ENCODE data around the gene NDUFV3.
"Not testable (repeated sequence)": the region's sequence is repeated elsewhere in the genome, so short reads cannot be mapped to it uniquely, and the experiment has no call there.

The NDUFV3 gene

DNA sequence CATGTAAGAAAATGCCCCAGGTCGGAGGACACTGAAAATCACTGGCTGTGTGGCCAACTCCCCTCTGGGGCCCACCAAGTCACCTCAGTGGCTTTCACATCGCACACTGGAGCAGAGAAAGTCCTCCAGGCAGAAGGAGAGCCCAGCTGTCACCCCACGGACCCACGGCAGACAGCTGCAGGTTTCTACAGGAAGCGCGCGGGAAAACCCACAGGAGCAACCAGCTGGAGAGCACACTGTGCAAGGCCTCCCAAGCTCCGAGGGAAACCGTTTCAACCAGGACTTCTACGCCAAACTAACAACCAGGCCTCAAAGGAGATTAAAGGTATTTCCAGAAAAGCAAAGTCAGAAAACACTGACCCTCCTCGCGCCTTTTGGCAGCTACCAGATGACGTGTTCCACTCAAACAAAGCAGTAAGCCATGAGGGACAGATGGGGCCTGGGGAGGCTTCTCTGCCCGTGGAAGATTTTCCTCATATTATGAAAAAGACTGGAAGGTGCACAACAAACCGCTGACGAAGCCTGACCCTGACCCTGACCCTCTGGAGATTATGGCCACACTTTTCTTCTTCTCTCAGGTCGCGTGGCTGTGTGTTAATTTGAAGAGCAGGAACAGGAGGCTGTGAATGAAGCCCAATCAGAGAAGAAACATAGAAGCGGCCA, 34.8 kb upstream of the NDUFV3 start:
- DNase-seq, result no peak

DNA sequence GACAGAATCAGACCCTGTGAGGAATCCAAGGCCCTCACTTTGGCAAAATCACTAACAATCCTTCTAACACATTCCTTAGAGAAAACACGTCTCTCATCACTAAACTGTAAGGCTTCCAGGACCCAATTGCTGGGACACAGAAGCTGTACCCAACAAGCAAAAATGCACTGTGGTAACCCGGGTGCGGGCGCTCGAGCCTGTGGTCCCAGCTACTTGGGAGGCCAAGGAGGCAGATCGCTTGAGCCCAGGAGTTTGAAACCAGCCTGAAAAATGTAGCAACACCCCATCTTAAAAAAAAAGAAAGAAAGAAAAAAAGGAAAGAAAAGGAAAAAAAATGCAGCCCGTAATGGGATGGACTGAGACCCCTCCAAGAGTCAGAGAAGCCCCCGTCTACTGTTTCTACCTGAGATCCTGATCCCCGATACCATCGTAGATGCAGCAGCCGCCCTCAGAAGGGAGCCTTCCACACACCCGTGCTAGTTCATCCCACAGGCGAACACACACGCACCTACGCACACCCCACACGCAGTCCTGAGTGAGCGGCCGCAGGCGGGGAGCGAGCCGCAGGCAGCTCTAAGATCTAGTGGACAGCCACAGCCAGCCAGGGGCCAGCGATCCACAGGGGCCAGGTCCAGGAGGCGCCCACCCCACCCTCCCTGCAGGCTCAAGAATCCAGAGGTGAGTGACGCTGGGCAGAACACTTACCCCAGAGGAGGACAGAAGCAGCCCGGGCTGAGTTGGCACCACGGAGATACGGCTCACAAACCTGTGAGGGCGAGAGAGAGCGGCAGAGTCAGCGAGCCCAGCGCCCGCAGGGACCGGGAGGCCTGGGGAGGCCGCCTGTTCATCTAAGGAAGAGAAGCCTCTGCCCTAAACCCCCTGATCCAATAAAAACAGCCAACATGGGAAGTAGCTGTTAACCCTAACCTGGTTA, 33.9 kb upstream of the NDUFV3 start:
- DNase-seq, result no peak

DNA sequence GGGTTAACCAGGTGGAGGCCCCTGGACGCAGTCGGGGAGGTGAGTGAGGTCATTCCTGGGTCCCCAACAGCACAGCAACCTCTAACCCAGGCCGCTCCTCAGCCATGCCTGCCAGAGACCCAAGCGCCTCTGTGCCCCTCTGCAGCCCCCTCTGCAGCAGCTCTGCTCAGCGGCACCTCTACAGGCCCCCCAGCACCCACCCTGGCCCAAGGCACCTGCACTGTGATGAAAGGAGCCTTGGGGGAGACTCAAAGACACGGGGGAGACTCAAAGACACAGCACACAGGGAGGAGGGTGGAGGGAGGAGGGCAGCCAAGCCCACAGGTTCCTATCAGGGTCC, 33.2 kb upstream of the NDUFV3 start:
- DNase-seq, result no peak

DNA sequence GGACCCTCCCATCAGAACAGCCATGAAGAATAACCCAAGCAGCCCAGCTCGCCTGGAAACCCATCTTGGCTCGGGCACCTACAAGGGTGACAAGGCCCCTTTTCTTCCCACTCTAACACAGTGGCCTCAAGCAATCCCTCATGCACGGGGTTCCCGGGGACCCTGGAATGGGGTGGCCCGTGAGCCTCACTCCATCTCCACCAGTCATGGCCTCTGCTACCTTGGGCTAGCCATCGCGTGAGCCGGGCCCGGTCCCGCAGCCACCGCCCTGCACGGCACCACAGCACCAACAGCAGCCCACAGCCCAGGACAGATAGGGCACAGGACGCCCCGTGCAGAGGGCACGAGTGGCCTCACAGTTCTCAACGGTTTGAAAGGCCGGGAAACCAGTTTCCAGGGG, 32.8 kb upstream of the NDUFV3 start:
- DNase-seq, result no peak

DNA sequence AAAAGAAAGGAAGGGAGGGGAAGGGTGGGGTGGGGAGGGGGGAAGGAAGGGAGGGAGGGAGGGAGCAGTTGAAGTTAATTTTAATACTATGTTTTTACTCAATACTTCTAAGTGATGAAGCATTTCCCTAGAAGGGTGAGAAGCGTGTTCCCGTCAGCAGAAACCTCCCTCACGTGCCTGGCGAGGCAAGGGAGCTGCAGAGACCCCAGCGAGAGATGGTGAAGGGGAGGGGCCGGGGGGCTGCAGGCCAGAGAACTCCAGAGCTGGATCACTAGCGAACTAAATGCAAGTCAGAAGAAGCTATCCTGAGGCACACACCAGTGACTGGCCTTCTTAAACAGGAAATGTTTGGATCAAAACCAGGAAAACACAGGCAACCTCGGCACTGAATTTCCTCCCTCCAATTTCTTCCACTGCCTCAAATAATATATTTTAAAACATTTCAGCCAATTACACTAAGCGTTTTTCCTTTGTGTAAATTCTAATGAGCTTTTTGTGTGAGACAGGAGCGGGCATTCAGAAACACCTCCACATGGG, 31.7 kb upstream of the NDUFV3 start:
- DNase-seq, result no peak

DNA sequence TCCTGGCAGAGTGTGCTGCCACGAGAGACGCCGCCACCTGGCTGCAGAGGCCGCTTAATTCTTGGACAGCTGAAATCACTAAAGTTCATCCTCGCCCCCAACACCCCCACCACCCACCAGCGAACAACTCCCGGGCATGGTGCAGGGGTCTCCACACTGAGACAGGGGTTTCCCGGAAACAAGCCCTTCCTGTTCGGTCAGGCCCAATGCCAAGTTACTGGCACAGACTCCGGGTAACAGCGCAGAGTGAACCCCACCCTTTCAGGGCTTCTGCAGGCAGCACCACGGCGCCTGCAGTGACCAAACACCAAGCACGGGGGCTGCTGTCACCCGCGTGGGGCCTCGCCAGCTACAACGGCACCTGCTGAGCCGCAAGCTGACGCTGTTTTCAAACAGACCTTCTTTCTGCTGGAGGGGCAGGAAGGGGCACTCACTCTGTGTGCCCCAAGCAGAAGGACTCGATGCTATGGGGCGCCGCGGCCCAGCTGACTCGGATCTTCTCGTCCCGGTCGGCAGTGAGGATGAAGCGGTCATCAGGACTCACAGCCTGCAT, 31.2 kb upstream of the NDUFV3 start:
- DNase-seq, result no peak

DNA sequence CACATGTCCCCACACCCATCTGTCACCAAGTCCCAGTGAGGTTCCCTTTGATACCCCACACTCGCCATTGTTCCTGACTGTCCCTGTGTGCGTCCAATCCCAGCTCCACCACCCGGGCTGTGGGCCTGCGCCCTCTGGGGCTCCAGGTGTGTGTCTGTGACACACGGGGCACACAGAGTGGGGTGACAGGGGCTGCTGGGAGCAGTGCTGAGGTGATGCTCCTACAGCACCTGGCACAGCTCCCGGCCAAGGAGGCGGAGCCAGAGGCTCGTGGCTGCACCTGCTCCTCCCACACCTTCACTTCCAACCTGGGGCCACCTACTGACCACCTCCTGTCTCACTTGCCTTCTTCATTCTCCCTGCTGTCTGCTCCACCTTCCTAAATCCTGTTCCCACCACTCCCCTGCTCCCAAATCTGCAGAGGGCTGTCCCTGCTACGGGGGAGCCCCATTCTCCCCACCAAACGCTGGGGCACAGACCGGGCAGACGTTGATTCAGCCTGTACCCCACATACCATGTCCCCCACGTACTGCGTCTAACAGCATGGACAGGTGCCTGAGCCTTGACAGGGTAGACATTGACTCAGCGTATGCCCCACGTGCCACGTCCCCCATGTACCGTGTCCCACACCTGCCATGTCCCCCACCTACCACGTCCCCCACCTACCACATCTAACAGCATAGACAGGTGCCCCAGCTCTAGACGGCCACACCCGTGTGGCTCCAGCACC, 30.2 kb upstream of the NDUFV3 start:
- DNase-seq, result no peak

DNA sequence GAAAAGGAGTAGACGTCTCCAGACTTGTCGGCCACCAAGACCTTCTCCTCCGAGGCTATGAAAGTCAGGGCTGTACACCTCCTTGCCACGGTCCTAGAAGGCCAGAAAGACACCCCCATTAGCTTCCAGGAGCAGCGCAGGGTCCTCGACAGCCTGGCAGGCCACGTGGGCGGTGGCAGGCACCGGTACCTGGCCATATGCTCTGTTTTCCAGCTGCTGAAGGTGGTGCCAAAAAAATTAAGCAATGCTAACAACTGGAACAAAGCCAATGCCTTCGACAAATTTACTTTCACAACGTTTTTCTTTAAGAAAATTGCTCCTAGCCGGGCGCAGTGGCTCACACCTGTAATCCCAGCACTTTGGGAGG, 29.6 kb upstream of the NDUFV3 start:
- no peak for DNase-seq

DNA sequence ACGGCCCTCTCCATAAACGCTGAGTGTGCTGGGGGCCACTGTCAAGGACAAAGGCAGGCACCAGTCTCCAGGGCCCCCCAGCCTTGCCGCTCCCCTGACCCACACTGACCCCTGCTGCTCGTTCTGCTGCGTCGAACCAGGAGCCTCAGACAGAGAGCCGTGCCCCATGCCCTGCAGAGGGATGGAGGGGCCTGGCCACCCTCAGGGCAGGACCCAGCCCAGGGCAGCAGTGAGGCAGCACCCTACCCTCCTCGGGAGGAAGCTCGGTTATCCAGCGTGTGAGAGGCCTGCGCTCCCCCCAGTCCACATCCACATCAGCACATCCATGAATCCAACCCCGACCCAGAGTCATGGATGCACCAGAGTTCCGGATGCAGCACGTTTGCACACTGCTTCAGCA, 28.8 kb upstream of the NDUFV3 start:
- DNase-seq, result no peak

DNA sequence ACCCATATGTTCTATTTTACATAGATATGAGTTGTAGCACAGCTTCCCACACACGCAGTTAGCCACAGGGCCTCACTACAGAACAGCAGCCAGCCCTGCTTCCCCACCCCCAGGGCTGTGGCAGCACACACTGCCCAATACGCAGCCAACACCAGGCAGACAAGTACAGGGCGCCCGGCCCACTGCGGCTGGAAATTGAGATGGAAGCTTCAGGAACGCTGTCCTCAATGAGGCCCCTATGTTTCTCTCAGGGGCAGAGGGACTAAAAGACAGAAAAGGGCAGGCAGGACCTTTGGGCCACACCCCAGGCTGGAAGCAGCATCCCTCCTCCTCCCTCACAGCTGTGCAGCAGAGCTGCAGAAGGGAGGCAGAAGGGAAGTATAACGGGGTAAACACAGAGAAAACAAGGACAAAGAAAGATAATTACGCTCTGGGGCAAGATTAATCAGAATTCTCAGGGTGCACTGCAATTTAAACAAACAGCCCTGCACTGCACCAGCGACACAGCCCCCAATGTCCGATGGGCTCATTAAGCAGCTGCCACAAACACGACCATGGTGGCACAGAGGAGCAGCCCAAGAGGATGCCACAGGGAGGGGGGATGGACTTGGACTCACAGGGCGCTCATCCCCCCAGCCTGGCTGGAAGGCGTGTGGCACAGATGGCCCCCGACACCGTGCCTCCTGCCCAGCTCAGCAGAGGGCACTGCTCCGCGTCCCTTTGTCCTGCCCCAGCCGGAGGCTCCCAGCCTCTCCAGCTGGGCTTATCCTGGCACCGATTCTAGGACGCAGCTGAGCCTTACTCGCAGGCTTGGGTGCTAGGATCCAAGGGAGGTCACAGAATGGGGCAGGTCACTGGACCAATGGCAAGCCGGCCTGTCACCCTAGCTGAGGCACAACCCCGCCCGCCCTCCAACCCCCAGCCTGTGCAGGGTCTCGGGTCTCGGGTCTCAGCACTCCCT, 28.0 kb upstream of the NDUFV3 start:
- no peak for DNase-seq

DNA sequence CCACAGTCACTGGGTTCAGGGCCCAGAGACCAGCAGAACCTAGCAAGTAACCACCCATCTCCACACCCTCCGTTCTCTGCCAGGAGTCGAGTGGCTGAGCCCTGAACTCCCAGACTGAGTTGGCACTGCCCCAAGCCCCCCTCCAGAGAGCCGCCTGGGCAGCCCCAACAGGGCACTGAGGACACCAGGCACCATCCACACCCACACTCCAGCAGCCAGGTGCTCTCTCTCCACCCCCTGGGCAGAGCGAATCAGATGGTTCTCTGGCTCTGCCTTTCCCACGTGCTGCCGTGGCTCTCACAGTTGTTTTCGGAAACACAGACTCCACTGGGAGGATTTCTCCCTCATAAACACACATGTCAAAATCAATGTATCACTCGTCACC, 27.3 kb upstream of the NDUFV3 start:
- no peak for DNase-seq

DNA sequence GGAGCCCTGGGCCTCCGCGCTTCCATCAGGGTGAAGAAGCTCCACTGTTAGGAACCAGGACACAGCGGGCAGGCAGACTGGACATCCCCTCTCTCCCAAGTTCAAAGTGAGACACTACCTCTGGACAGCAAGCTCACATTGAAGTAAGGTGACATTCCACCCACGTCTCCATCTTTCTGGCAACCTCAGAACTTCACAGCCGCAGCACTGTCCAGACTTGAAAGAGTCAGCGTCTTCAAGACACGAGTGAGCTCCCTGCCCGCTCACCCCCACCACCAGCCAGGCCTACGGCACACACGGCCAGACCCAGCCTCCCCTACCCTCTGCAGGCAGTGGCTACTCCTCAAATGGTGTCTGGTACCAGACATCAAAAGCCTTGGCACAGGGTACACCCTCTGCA, 24.9 kb upstream of the NDUFV3 start:
- no peak for DNase-seq

DNA sequence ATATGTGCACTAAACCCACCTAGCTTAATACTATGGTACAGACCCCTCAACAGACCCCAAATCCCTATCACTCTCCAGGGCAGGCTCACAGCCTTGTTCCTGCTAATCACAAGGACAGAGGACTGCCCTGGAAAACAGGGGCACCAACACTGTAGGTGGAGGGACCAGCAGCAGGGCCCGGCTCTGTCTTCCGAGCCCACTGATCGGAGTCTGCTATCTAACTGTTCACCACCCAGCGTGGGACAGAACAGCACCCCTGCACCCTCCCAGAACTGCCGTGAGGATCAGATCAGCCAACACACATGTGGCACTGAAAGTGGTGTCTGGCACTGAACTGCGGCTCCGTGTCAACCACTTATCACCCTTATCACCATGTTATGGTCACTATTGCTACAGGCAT, 20.0 kb upstream of the NDUFV3 start:
- no peak for DNase-seq

DNA sequence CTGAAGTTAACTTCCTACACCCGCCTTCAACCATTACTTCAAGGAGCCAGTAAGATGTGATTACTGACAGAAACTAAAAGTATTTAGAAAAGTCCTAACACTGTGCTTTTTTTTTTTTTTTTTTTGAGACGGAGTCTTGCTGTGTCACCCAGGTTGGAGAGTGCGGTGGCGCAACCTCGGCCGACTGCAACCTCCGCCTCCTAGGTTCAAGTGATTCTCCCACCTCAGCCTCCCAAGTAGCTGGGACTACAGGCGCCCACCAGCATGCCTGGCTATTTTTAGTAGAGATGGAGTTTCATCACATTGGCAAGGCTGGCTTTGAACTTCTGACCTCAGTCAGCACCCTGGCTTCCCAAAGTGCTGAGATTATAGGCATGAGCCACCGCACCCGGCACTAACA, 17.3 kb upstream of the NDUFV3 start:
- DNase-seq, result not testable (repeated sequence)

DNA sequence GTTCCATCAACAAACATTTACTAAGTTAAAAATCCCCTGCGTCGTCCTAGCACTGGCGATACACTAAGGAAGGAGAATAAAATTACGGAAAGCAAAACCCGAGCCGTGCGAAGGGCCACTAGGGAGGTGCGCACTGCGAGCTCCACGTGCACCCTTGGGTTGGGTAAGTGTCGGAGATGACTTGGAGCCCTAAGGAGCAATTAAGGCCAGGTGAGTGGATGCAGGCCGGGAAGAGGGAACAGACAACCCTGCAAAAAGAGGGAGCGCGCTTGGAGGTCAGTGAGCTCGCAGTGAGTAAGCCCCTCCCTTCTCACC, 14.5 kb upstream of the NDUFV3 start:
- peak in 1 of 2 donors; percentile 13 for DNase-seq

DNA sequence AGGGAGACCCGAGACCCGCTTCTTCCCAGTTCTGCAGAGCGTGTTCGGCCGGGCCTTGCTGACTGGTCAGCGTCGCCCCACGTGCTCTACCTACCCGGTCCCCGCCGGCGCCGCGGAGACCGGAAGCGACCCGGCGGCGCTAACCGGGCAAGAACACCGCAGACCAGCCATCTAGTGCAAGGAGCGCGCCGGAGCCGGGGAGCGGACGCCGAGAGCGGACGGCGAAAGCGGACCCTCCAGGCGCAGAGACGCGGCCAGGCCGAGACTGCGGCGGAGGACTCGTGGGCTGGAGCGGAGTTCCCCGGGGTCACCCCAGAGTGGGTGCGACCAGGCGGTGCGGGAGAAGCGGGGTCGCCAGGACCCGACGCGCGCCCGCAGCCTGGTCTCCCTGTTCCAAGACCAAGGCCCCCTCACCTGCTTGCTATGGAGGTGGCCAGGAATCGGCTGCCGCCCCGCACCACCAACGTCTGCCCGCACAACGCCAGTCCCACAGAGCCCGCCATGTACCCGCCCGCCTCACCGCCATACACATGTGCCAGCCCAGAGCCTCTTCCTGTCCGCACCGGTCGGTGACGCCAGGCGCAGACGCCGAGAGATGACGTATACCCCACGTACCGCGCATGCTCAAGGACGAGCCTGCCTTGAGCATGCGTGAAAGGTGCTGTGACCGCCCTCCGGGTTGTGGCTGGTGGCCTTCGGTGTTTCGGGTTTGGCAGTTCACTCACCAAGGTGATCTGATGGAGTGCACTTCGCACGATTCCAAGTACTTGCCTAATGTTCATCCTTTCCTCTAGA, 13.9 kb upstream of the NDUFV3 start, which contains the start of gene WDR4:
Gene WDR4 (minus strand): TSS at position 547 of the 795 bp plus-strand sequence. CDS start 44 bp downstream, at position 503.
- peak; percentile 94 for DNase-seq

DNA sequence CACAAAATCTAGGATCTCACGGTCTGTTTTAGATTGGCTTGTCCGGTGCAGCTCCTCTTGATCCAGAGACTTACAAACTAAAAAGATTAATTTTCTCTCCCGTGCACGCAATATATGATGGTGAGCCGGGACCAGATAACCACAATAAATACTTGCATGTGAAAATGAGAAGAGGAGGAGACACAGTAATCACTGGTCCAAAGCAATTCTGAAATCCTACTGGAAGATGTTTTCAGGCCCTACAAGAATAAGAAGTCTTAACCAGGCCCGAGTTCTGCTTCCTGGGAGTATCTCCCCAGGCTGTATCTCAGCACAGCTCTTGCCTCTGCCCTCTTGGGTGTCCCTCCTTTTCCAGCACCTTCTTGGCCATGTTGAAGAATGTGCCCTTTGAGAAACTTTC, 12.8 kb upstream of the NDUFV3 start:
- DNase-seq, result no peak

DNA sequence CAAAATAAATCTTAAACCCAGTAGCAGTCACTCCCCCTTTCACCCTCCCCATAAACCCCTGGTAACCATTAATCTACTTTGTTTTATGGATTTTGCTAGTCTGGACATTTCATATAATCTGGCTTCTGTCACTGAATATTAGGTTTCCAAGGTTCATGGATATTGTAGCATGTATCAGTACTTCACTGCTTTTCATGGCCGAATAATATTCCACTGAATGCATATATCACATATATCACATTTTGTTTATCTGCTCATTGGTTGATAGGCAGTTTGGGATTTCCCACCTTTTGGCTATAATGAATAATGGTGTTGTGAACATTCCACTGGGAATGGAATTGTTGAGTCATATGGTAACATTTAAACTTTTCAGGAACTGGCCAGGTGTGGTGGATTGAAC, 9.2 kb upstream of the NDUFV3 start:
- no peak for DNase-seq

DNA sequence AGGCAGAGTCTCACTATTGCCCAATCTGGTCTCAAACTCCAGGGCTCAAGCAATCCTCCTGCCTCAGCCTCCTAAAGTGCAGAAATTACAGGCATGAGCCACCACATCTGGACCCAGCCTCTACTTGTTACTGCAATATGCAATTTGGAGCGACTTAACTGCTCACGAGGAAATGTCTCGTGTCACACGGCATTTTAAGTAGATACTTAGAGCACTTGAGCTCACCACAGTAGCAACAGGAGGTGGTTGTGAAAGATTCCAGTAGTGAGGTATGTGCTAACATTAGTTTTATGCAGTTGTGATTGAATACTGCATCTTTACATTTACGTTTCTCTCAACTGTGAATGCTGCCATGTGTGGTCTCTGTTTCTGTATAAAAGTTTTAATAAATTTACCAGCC, 5.8 kb upstream of the NDUFV3 start:
- no peak for DNase-seq

DNA sequence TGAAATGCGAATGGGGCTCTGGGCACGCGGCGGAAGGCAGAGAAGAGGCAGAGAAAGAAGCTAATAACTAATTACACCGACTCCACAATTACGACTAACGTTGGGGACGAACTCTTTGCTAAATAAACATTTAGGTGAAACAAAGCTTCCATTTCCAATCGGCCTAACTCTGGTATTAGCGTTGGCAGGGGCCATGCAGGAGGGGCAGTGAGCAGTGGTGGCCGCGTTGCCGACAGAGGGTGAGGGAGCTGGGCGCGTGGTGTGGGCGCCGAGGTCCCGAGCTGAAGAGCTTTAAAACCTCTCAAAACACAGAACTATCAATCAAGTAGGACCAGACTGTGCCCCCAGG, 553 bp upstream of the NDUFV3 start:
- DNase-seq, result no peak

DNA sequence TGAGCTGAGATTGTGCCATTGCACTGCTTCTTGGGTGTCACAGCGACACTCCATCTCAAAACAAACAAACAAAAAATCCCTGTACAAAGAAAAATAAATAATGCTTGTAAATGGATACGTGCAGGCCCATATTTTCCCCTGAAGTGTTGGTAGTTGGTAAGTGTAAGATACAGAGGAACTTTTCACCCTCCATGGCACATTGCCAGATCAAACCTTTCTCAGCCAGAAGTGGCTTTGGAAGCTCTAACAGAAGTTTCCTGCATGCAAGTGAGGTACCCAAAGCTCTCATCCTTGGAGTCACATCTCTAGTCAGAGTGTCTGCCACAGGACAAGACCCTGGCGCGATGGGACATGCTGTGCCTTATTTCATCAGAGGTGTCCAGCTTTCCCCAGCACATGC, 7.3 kb downstream of the NDUFV3 start:
- no peak for DNase-seq

DNA sequence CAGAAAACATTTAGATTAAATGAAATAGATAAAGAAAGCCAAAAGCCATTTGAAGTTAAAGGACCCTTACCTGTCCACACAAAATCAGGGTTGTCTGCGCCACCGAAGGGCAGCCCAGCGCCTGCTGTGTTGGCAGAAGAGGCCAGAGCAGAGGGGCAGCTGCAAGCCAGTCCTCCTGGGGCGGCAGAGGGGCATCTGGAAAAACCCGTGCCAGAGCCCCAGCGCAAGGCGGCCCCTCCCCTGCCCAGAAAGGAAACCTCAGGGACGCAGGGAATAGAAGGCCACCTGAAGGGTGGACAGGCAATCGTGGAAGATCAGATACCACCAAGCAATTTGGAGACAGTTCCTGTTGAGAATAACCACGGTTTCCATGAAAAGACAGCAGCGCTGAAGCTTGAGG, 10.7 kb downstream of the NDUFV3 start:
- DNase-seq, result no peak
